Measurements from ENCODE around the gene FHOD3.
"Not testable (repeated sequence)": the region's sequence is repeated elsewhere in the genome, so short reads cannot be mapped to it uniquely, and the experiment has no call there.

The FHOD3 gene

GRCh38 chr18:36352384-36352783 is 54.9 kb downstream of the FHOD3 start:
- no peak overlapping the region for H3K4me3 ChIP-seq (ENCODE audit: low read depth, low read length)
- DNase-seq (ENCODE audit: low read depth) = no peak
- TF ChIP-seq CTCF (IDR thresholded peaks at IDR 0.05; ENCODE audit: control insufficient read depth, extremely low read depth, insufficient read depth) = no peak

DNA sequence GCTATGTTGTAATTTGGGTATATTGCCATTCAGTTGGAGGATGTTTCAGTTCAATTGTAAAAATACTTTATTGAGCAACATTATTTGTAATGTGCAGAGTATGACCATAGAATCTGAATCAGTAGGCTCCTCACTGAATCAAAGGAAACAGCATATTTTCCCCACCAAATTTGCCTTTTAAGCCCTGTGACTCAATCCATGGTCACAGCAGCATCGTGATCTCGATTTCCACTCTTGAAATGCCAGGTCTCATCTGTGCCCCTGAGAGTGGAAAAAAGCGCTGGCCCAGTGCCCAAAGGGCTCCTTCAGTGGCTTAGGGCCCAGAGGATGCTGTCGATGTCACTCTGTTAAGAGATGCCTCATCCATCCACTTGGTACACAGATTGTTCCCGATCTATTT is 57.5 kb downstream of the FHOD3 start:
- no peak for DNase-seq (ENCODE audit: low read depth)
- no peak overlapping the region for H3K4me3 ChIP-seq (ENCODE audit: low read depth, low read length)
- TF ChIP-seq CTCF (IDR thresholded peaks at IDR 0.05; ENCODE audit: control insufficient read depth, extremely low read depth, insufficient read depth) = no peak

GRCh38 chr18:36355511-36355910 is 58.0 kb downstream of the FHOD3 start:
- DNase-seq (ENCODE audit: low read depth) = no peak
- H3K4me3 ChIP-seq (ENCODE audit: low read depth, low read length) = no peak overlapping the region
- no peak for TF ChIP-seq CTCF (IDR thresholded peaks at IDR 0.05; ENCODE audit: control insufficient read depth, extremely low read depth, insufficient read depth)

- not testable (repeated sequence) for DNase-seq (ENCODE audit: low read depth); H3K4me3 ChIP-seq (ENCODE audit: low read depth, low read length)
Measured at GRCh38 chr18:36356741-36357140, 59.2 kb downstream of the FHOD3 start.

- TF ChIP-seq CTCF (IDR thresholded peaks at IDR 0.05; ENCODE audit: control insufficient read depth, extremely low read depth, insufficient read depth) = no peak
Measured at GRCh38 chr18:36358141-36358540, 60.6 kb downstream of the FHOD3 start.

GRCh38 chr18:36360256-36360909 is 62.9 kb downstream of the FHOD3 start:
- no peak for TF ChIP-seq CTCF (IDR thresholded peaks at IDR 0.05; ENCODE audit: control insufficient read depth, extremely low read depth, insufficient read depth)
- H3K4me3 ChIP-seq (ENCODE audit: low read depth, low read length) = no peak overlapping the region
- no peak for DNase-seq (ENCODE audit: low read depth)

More at GRCh38 chr18:36358141-36358540, 60.6 kb downstream of the FHOD3 start:
- no peak for DNase-seq (ENCODE audit: low read depth)
- H3K4me3 ChIP-seq (ENCODE audit: low read depth, low read length) = no peak overlapping the region

- no peak for TF ChIP-seq CTCF (IDR thresholded peaks at IDR 0.05; ENCODE audit: control insufficient read depth, extremely low read depth, insufficient read depth)
- DNase-seq (ENCODE audit: low read depth) = no peak
Measured at GRCh38 chr18:36364911-36365624, 67.6 kb downstream of the FHOD3 start.

More at GRCh38 chr18:36364911-36365624, 67.6 kb downstream of the FHOD3 start:
- H3K4me3 ChIP-seq (ENCODE audit: low read depth, low read length) = no peak overlapping the region

Measured in LNCaP clone FGC (cell line).